HG03457 (cell line): ENCODE results near the gene ZBTB34.
"Not testable (repeated sequence)": the region's sequence is repeated elsewhere in the genome, so short reads cannot be mapped to it uniquely, and the experiment has no call there.

Source experiments
- ATAC-seq: cut with Tn5 transposase; IDR thresholded peaks from one replicate; pipeline ENCODE4 v1.9.1; 2021; ENCODE audit warnings: moderate number of reproducible peaks; ENCODE audit not compliant: unreplicated experiment

The ZBTB34 gene, protein sequence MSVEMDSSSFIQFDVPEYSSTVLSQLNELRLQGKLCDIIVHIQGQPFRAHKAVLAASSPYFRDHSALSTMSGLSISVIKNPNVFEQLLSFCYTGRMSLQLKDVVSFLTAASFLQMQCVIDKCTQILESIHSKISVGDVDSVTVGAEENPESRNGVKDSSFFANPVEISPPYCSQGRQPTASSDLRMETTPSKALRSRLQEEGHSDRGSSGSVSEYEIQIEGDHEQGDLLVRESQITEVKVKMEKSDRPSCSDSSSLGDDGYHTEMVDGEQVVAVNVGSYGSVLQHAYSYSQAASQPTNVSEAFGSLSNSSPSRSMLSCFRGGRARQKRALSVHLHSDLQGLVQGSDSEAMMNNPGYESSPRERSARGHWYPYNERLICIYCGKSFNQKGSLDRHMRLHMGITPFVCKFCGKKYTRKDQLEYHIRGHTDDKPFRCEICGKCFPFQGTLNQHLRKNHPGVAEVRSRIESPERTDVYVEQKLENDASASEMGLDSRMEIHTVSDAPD

GRCh38 chr9:126860077-126860756 lies at the start of gene ZBTB34:
TSS of gene ZBTB34 (plus strand) at chr9:126860639. CDS start at chr9:126879400, 18,761 bp downstream.
- no peak for ATAC-seq

DNA sequence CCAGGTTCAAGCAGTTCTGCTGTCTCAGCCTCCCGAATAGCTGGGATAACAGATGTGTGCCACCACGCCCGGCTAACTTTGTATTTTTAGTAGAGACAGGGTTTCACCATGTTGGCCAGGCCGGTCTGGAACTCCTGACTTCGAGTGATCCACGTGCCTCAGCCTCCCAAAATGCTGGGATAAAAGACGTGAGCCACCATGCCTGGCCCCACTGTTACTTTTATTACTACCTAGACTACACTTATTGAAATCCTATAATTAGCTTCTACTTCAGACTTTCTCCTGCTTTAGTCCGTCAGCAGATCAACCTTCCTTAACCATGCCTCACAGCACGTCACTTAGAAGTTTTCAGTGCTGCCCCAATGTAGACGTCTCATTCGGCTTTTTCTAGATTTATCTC lies 47.4 kb upstream of the ZBTB34 start:
- ATAC-seq, result no peak

DNA sequence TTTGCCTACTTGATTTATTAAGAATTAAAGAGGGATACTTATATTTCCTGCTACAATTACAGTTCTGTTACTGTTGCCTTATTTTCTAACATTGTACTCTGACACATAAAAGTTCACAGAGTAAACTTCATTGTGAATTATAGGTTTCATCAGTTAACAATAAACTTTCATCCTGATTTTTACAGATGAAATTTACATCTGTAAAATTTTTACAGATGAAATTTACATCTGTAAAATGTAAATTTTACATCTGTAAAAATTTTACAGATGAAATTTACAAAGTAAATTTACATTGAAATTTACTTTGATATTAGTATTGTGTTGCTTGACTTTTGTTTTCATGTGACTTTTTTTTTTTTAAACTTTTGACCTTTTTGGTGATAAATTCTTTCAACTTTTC lies 46.3 kb upstream of the ZBTB34 start:
- ATAC-seq, result no peak

DNA sequence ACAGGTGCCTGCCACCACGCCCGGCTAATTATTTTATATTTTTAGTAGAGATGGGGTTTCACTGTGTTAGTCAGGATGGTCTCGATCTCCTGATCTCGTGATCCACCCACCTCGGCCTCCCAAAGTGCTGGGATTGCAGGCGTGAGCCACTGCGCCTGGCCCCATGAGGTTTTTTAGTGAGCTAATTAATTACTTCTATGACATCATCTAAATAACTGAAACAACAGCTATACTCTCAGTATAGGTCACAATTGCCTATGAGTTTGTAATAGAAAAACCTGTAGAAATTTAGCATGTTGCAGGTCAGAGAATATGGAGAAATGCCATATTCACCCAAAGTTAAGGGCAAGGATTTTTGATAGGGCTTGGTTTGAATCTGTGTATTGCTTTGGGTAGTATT lies 42.8 kb upstream of the ZBTB34 start:
- ATAC-seq, result not testable (repeated sequence)

- ATAC-seq, result no peak
Observed at GRCh38 chr9:126818482-126818881, 42.0 kb upstream of the ZBTB34 start.

DNA sequence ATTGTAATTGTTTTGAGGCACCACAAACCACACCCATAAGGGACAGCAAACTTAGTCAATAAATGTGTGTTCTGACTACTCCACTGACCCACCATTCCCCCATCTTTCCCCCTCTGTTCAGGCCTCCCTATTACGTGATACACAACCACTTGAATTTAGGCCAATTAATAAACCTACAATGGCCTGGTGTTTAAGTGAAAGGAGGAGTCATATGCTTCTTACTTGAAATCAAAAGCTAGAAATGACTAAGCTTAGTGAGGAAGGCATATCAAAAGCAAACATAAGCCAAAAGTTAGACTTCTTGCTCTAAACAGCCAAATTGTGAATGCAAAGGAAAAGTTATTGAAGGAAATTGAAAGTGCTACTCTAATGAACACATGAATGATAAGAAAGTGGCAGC lies 41.0 kb upstream of the ZBTB34 start:
- no peak for ATAC-seq

DNA sequence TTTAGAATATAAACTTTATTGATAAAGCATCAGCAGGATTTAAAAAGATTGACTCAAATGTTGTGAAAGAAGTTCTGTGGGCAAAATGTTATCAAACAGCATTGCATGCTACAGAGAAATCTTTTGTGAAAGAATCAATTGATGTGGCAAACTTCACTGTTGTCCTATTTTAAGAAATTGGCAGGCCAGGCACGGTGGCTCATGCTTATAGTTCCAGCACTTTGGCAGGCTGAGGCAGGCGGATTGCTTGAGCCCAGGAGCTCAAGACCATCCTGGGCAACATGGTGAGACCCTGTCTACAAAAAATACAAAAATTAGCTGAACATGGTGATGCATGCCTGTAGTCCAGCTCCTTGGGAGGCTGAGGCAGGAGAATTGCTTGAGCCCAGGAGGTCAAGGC lies 38.2 kb upstream of the ZBTB34 start:
- no peak for ATAC-seq

- ATAC-seq, result no peak
Observed at GRCh38 chr9:126822873-126823272, 37.6 kb upstream of the ZBTB34 start.

- ATAC-seq, result not testable (repeated sequence)
Observed at GRCh38 chr9:126824052-126824451, 36.4 kb upstream of the ZBTB34 start.

- no peak for ATAC-seq
Observed at GRCh38 chr9:126827227-126827626, 33.2 kb upstream of the ZBTB34 start.

- no peak for ATAC-seq
Observed at GRCh38 chr9:126829035-126829434, 31.4 kb upstream of the ZBTB34 start.

DNA sequence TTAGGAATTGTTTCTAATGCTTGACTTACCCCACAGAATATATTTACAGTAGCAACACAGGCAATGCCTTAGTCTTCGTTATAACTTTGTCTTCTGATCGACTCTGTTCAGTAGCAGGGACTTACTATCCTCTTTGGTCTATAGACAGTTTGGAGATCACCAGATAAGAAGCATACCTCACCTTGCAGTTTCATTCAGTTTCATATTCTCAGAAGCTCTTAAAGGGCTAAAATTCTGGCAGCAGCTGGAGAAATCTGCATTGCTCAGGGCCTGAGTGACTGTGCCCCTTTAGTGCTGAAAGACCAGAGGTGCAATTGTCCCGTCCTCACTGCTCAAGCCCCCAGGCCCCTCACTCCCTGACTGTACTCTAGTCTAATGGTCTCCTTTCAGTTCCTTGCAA lies 29.6 kb upstream of the ZBTB34 start:
- ATAC-seq, result no peak

DNA sequence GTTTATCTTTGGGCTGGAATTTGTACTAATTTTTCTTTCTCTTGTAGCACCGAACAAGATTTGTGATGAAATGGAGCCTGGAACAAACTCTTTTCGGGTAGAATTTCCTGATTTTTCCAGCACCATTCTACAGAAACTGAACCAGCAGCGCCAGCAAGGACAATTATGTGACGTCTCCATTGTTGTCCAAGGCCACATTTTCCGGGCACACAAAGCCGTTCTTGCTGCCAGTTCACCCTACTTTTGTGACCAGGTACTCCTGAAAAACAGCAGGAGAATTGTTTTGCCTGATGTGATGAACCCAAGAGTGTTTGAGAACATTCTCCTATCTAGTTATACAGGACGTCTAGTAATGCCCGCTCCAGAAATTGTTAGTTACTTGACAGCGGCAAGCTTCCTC lies 28.0 kb upstream of the ZBTB34 start:
- ATAC-seq, result no peak

DNA sequence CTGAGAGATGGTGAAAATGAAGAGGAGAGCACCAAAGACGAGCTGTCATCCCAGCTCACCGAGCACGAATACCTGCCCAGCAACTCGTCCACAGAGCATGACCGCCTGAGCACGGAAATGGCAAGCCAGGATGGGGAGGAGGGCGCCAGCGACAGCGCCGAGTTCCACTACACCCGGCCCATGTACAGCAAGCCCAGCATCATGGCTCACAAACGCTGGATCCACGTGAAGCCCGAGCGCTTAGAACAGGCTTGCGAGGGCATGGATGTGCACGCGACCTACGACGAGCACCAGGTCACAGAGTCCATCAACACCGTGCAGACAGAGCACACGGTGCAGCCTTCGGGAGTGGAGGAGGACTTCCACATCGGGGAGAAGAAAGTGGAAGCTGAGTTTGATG lies 27.4 kb upstream of the ZBTB34 start:
- no peak for ATAC-seq

- no peak for ATAC-seq
Observed at GRCh38 chr9:126833710-126834345, 26.6 kb upstream of the ZBTB34 start.

DNA sequence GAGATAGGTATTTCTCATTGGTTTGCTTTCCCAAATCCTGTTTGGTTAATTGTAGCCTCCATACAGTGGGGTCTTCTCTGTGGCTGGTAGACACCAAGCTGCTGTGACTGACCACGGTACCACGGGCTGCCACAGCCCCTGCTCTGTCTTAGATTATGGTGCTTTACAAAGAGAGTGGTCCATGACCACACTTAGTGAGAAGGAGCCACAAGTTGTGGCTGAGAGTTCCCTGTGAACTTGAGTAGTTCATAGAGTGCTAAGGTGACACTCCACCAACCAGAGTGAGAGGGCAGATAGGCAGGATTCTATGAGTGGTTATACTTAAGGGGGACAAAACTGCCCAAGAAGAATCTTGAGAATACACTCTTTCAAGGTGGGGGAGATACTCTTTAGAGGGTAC lies 25.8 kb upstream of the ZBTB34 start:
- ATAC-seq, result no peak

DNA sequence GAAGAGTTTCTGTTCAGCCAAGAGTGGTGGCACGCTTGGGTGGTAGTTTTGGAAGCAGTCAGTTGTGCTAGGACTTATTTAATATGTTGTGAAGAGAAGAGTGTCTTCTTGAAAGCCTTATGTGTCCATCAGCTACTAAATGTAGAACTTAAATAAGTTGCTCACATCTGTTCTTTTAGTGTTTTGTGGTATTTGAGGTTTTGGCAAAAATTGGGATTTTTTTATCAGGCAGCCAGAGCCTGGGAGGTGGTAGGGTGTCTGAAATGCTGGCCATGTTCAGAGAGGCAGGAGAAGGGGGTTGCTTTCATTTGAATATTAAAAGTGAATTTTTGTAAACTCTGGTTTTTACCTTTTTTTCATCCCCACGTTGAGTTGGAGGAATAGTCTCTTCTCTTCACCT lies 24.2 kb upstream of the ZBTB34 start:
- ATAC-seq, result no peak

- no peak for ATAC-seq
Observed at GRCh38 chr9:126838055-126838811, 22.2 kb upstream of the ZBTB34 start.

DNA sequence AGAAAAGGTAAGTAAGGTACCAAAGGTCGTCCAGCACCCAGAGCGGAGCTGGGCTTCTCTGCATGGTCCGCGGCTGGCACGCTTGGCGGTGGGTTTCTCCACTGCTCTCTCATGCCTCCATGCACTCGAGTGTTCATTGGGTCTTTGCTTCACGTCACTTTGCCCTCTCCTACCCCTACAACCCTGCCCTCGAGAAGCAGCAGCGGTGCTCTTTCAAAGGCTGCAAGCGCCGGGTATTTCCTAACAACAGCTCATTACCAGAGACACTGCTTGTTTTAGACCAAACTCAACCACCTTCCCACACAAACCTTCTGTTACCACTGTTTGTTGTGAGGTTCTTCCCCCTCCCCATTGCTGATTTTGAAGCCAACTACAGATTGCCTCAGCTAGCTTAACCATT lies 21.5 kb upstream of the ZBTB34 start:
- no peak for ATAC-seq

DNA sequence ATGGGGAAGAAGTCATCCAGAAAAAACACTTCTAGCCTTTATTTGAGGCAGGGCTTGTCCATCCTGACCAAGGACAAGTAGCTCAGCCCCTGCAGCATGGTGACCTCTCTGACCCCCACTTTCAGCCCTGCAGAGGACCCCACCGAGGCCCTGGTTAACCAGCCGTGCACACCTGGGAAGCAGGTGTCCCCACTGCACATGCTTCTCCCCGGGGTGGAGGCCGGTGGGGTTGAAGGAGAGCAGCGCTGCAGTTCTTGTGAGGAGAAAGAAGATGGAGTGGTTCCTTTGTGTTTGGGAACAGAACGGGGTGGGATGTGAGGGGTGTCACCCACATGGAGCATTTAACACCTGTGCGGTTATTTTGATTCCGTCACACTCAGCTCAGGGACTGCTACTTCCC lies 21.1 kb upstream of the ZBTB34 start:
- ATAC-seq, result no peak

DNA sequence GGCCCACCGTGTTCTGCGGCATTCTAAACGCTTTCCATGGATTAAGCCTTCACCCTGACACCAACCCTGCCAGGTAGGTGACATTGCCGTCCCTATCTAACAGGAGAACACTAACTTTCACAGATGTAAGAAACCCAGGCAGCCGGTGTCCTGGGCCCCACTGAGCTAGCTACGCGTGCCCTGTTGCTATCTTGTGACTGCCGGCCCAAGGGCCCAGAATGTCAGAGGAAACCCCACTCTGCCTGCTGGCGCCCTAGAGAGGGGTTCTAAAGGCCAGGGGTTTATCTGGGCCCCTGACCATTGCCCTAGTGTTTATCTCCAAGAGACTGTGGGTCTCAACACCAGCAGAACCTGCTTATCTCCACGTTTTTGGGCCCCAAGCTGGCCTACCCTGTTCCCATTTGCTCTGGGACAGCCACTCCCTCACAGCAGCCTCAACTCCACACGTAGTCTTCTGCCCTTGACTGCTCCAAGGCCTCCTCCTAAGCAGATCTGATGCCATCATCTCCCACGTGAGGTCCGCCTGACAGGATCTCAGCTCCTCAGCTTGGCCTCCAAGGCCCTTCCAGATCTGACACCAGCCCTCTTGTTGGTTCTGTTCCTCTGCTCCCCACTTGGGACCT lies 18.1 kb upstream of the ZBTB34 start:
- ATAC-seq, result no peak
